Ammon's horn (tissue), 1 donor: Measurements from ENCODE around the gene APOC1.
A peak's percentile ranks its signal among the peaks of the same experiment; 100 is the strongest.
"Not testable (repeated sequence)": the region's sequence is repeated elsewhere in the genome, so short reads cannot be mapped to it uniquely, and the experiment has no call there.

Experiments
- DNase-seq: peaks from one replicate; pipeline ENCODE4 v3.0.0-alpha.2; 2016; ENCODE audit warnings: low spot score

Gene APOC1

DNA sequence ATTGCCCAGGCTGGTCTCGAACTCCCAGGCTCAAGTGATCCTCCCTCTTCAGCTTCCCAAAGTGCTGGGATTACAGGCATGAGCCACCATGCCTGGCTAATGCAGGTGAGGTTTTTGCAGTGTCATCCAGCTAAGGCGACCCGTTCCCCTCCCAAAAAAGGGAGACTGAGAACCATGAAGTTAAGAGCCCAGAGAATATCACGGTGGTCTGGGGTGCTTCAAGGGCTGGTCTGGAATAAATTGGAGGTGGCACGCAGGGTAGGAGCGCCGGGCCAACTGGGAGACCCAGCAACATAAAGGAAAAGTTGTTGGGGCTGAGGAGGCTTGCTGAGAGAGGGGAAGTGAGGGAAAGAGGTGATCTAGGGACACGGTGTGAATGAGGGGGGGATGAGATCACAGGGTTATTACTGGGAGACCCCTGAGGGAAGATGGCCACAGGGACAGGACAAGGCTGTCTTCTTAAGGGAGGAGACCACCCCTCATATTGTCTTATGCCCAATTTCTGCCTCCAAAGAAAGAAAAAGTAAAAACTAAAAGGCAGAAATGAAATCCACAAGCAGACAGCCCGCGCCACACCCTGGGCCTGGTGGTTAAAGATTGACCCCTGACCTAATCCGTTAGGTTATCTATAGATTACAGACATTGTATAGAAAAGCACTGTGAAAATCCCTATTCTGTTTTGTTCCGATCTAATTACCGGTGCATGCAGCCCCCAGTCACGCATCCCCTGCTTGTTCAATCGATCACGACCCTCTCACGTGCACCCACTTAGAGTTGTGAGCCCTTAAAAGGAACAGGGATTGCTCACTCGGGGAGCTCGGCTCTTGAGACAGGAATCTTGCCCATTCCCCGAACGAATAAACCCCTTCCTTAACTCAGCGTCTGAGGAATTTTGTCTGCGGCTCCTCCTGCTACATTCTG, 636 bp upstream of the APOC1 start:
- DNase-seq: not testable (repeated sequence)

- no peak for DNase-seq
Observed at GRCh38 chr19:44924243-44924725, 9.9 kb downstream of the APOC1 start.

GRCh38 chr19:44925114-44925891, 10.9 kb downstream of the APOC1 start:
- DNase-seq: peak; percentile 95

GRCh38 chr19:44926245-44927077, 12.1 kb downstream of the APOC1 start:
- not testable (repeated sequence) for DNase-seq

GRCh38 chr19:44927746-44928145, 13.3 kb downstream of the APOC1 start:
- no peak for DNase-seq

DNA sequence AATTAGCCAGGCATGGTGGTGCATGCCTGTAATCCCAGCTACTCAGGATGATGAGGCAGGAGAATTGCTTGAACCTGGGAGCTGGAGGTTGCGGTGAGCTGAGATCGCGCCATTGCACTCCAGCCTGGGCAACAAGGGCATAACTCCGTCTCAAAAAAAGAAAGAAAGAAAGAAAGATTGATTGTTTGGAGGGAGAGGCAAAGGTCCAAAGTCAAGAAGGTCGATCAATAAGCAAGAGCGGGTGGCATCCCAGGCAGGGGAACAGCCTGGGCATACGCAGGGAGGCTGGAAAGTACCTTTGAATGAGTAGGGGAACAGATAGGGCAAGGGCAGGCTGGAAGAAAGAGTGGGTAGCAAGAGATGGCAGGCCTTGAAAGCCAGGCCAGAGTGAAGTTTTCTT, 15.7 kb downstream of the APOC1 start:
- no peak for DNase-seq

DNA sequence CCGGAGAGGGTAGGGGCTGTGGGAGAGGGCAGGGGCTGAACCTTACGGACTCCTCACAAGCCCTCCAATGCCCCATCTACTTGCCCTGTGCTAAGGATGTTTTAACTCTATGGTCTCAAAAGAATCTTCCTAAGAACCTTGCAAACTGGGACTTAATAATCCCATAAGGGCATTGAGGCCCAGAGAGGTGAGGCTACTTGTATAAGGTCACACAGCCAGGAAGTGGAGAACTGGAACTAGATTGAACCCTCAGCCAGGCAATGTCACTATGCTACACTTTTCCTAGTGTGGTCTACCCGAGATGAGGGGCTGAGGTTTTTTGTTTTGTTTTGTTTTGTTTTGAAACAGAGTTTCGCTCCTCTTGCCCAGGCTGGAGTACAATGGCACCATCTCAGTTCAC, 17.1 kb downstream of the APOC1 start:
- DNase-seq: no peak

DNA sequence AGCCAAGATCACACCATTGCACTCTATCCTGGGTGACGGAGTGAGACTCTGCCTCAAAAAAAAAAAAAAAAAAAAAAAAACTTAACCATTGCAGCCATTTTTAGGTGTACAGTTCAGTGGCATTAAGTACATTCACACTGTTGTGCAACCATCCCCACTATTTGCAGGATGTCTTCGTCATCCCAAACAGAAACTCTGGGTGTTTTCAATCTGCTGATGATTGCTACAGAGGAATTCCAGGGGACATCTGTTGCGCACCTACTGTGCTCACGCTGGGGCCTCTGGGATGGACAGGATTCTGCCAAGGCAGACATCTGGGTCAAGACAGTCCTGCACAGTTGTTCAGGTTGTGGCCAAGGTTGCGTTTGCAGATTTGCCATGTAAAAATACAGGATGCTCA, 25.3 kb downstream of the APOC1 start:
- no peak for DNase-seq

GRCh38 chr19:44942067-44942571, 27.7 kb downstream of the APOC1 start, which contains the start of gene APOC4:
Gene APOC4, plus strand, starts transcription at chr19:44942237. Its CDS starts 41 bp downstream, at chr19:44942278.
- DNase-seq: no peak

- peak; percentile 85 for DNase-seq
Observed at GRCh38 chr19:44943801-44944249, 29.4 kb downstream of the APOC1 start.

DNA sequence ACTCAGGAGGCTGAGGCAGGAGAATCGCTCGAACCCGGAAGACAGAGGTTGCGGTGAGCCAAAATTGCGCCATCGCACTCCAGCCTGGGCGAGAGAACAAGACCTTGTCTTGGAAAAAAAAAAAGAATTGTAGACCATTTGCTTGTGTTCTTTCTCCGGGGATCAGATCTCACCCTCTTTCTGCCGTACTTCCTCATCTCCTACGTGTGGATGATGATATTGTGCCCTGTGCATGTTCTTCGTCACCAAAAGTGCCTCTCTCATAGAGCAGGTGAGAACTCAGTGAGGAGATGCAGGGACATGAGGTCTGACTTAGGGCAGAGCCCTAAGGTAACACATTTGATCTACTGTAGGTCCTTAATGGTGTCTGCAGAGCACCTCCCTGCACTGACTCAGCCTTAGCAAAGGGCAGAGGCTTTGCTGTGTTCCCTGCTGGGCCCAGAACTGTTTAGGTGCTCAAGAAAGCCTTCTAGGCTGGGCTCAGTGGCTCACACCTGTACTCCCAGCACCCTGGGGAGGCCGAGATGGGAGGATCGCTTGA, 32.7 kb downstream of the APOC1 start:
- DNase-seq: no peak

- DNase-seq: no peak
Observed at GRCh38 chr19:44948237-44948636, 33.8 kb downstream of the APOC1 start.

DNA sequence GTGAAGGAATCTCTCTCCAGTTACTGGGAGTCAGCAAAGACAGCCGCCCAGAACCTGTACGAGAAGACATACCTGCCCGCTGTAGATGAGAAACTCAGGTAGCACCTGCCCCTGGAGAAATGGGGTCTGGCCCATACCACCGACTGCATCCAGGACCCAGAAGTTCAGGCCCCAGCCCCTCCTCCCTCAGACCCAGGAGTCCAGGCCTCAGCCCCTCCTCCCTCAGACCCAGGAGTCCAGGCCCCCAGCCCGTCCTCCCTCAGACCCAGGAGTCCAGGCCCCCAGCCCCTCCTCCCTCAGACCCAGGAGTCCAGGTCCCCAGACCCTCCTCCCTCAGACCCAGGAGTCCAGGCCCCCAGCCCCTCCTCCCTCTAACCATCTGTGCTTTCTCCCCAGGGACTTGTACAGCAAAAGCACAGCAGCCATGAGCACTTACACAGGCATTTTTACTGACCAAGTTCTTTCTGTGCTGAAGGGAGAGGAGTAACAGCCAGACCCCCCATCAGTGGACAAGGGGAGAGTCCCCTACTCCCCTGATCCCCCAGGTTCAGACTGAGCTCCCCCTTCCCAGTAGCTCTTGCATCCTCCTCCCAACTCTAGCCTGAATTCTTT, 34.5 kb downstream of the APOC1 start:
- DNase-seq: no peak

DNA sequence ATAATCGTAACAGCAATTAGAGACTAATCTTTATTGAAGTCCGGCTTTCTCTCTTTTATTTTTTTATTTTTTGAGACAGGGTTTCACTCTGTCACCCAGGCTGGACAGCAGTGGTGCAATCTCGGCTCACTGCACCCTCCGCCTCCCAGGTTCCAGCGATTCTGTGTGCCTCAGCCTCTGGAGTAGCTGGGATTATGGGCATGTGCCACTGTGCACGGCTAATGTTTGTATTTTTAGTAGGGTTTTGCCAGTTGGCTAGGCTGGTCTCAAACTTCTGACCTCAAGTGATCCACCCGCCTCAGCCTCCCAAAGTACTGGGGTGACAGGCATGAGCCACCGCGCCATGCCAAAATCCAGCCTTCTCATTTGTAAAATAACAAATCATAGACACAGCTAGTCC, 35.1 kb downstream of the APOC1 start:
- no peak for DNase-seq

DNA sequence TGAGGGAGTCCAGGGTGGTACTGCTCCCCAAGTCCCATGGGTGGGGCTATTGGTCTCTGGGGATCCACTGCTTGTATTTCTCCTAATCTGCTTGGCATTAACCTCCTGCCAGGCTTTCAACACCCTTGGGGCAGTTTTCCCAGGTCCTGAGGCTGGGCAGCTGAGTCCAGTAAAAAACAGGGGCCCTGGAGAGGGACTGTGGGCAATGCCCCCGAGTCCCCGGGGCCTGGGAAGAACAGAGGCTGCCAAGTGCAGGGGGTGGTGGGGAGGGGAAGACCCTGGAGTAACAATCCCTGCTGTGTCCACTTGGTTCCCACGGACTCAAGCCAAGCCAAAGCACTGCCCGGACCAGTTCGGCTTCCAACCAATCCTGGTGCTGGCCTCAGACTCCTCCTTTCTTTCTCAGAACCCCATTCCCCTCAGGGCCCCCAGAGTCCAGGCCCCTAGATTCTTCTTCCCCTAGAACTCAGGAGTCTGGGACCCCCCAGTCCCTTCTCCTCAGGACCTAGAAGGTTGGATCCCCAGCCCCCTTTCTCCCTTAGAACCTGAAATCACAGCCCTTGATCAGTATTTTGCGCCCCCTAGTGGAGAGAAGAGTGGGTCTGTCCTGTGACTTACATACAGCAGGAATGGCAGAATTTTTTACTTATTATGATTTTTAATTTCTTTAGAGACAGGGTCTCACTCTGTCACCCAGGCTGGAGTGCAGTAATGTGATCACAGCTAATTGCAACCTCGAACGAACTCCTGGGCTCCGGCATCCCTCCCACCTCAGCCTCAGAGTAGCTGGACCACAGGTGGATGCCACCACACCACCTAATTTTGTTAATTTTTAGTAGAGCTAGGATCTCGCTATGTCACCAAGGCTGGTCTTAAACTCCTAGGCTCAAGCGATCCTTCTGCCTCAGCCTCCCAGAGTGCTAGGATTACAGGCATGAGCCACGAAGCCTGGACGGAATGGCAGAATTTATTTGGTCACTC, 37.1 kb downstream of the APOC1 start:
- peak; percentile 86 for DNase-seq

DNA sequence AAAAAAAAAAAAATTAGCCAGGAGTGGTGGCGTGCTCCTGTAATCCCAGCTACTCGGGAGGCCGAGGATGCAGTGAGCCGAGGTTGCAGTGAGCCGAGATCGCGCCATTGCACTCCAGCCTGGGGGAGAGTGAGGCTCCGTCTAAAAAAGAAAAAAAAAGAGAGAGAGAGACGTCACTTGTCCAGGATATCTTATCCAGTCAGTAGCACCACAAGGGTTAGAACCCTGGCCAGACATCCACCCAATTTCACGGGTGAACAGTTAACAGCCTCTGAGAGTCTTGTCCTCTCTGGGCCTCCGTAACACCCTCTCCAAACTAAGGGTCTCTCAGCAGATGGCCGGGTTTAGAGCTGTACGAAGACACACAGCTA, 39.9 kb downstream of the APOC1 start:
- DNase-seq: no peak

DNA sequence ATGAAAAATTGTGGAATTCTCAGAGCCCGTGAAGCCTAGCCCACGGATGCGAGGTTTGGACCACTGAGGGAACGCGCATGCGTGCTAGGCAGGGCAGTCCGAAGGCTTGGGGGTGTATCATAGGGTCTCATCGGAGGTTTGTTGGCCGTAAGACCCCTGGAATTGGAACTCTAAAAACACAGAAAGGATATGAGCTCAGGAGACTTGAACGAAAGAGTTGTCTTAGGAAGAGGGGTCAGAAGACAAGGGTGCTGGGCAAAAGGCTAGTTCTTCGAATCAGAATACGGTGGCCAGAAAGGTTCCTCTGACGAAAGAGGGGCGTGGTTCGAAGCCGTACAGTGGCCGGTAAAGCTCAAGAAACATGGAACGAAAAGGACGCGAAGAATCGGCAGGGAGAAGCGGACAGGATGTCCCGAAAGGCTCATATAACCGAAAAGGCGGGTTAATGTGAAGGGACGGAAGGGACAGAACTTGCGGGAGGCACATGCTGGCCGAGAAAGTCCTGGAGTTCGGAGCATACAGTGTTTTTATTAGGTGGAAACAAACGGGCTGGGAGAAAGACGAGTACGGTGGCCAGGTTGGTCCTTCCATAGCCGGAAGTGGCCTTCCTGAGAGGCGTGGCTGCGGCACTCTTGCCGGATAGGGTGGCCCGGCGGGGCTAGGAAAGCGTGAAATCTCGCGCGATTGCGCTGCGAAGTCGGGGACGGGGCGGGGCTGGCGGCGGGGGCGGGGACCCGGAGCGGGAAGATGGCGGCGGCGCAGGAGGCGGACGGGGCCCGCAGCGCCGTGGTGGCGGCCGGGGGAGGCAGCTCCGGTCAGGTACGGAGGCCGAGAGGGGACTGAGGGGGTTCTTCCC, 40.5 kb downstream of the APOC1 start, which contains the start of gene CLPTM1:
Gene CLPTM1 (plus strand): TSS at position 732 of the 856 bp plus-strand sequence. CDS start 16 bp downstream, at position 748.
- peak; percentile 98 for DNase-seq
